Neural progenitor cell (in vitro differentiated cells): ENCODE results near the gene C2orf68. TPM values are rescaled to one million over a fixed set of nuclear protein-coding genes. Genes with fewer than 3 reads are reported as not detected.

ENCODE experiments used
- DNase-seq: peaks from one replicate; pipeline ENCODE4 v3.0.0-alpha.2; 2016; ENCODE audit warnings: low spot score
- H2AFZ ChIP-seq: fragments of 200-600 bp; sonication (generic); replicated peaks from 2 replicates; pipeline ENCODE4 v1.6.1; 2016; ENCODE audit warnings: antibody characterized with exemption
- H3F3A ChIP-seq: fragments of 200-600 bp; sonication (generic); 2 replicates; pipeline ENCODE4 v1.6.1; 2016; ENCODE audit warnings: antibody characterized with exemption, low read depth
- H3K27ac ChIP-seq: fragments of 200-600 bp; sonication (generic); 2 replicates; pipeline ENCODE4 v1.5.1; 2016; ENCODE audit warnings: mild to moderate bottlenecking
- H3K27me3 ChIP-seq: fragments of 200-600 bp; sonication (generic); 2 replicates; pipeline ENCODE4 v1.6.1; 2016; ENCODE audit warnings: mild to moderate bottlenecking, moderate library complexity
- H3K36me3 ChIP-seq: fragments of 200-600 bp; sonication (generic); 2 replicates; pipeline ENCODE4 v1.5.1; 2016
- H3K4me1 ChIP-seq: fragments of 200-600 bp; sonication (generic); 2 replicates; pipeline ENCODE4 v1.6.1; 2016; ENCODE audit warnings: mixed run types
- H3K4me2 ChIP-seq: fragments of 200-600 bp; sonication (generic); 2 replicates; pipeline ENCODE4 v1.6.1; 2016
- H3K4me3 ChIP-seq: fragments of 200-600 bp; sonication (generic); 2 replicates; pipeline ENCODE4 v1.5.1; 2016
- H3K79me2 ChIP-seq: fragments of 200-600 bp; sonication (generic); 2 replicates; pipeline ENCODE4 v1.6.1; 2016; ENCODE audit warnings: low read depth
- H3K9ac ChIP-seq: fragments of 200-600 bp; sonication (generic); 2 replicates; pipeline ENCODE4 v1.6.1; 2016
- H3K9me3 ChIP-seq: fragments of 200-600 bp; sonication (generic); 2 replicates; pipeline ENCODE4 v1.5.1; 2016; ENCODE audit warnings: low read depth
- H4K20me1 ChIP-seq: fragments of 200-600 bp; sonication (generic); 2 replicates; pipeline ENCODE4 v1.6.1; 2016; ENCODE audit warnings: low read depth
- H3K27ac Mint-ChIP-seq: 3 replicates; pipeline ENCODE4 v1.8.0; 2021; ENCODE audit warnings: mixed read lengths
- H3K27me3 Mint-ChIP-seq: 2 replicates; pipeline ENCODE4 v1.8.0; 2022; ENCODE audit warnings: low read depth, mild to moderate bottlenecking, inconsistent platforms, moderate library complexity, mixed read lengths; ENCODE audit not compliant: insufficient read depth
- H3K36me3 Mint-ChIP-seq: 3 replicates; pipeline ENCODE4 v1.8.0; 2021; ENCODE audit warnings: mixed read lengths
- H3K4me1 Mint-ChIP-seq: 3 replicates; pipeline ENCODE4 v1.8.0; 2021; ENCODE audit warnings: mixed read lengths
- H3K4me3 Mint-ChIP-seq: 3 replicates; pipeline ENCODE4 v1.8.0; 2021; ENCODE audit warnings: mild to moderate bottlenecking, moderate library complexity, mixed read lengths
- H3K9me3 Mint-ChIP-seq: 3 replicates; pipeline ENCODE4 v1.8.0; 2020; ENCODE audit warnings: mixed read lengths
- CTCF ChIP-seq: fragments of 200-600 bp; sonication (generic); IDR thresholded peaks from 2 replicates; pipeline ENCODE4 v1.5.1; 2017; ENCODE audit warnings: antibody characterized with exemption, mild to moderate bottlenecking
- EZH2 ChIP-seq: fragments of 200-600 bp; sonication (generic); IDR thresholded peaks from 2 replicates; pipeline ENCODE4 v1.6.1; 2017; ENCODE audit warnings: antibody characterized with exemption, mild to moderate bottlenecking, moderate library complexity
- EZH2phosphoT487 ChIP-seq: fragments of 200-600 bp; sonication (generic); IDR thresholded peaks from 2 replicates; pipeline ENCODE4 v1.6.1; 2017; ENCODE audit warnings: antibody characterized with exemption
- total RNA-seq: library from RNA; depleted of rRNA; stranded (reverse); fragments of >200 nt; gene quantifications from 2 replicates; pipeline ENCODE4 v1.2.3, GENCODE V29; 2015; ENCODE audit warnings: low replicate concordance

C2orf68 gene
- total RNA-seq, 1 donor from 2014 or later: 31.1 TPM

- H3K4me2 ChIP-seq: peak overlapping the region; percentile 99
- Mint-ChIP-seq H3K27me3 (peaks cover 9% of the 10 kb centered on the region), H3K9me3 (no peaks in the 10 kb centered on the region), H3K4me3 (peak overlapping the region; percentile 89), H3K4me1 (peaks cover 28% of the 10 kb centered on the region), H3K27ac (no peak overlapping the region), H3K36me3 (peaks cover 7% of the 10 kb centered on the region)
- TF ChIP-seq CTCF: no peak
- TF ChIP-seq EZH2: no peak
- TF ChIP-seq EZH2phosphoT487: no peak
- peaks cover 4% of the 10 kb centered on the region for H3K4me1 ChIP-seq
- no peaks in the 10 kb centered on the region for H3K36me3 ChIP-seq
- H2AFZ ChIP-seq: peak overlapping the region; percentile 83
- DNase-seq: peak; percentile 71
- no peaks in the 10 kb centered on the region for H3K9me3 ChIP-seq
- H3K9ac ChIP-seq: peak overlapping the region; percentile 50
- no peak overlapping the region for H3K27ac ChIP-seq
- H3F3A ChIP-seq: peaks cover 21% of the 10 kb centered on the region
- H3K79me2 ChIP-seq: peaks cover 23% of the 10 kb centered on the region
- peak overlapping the region; percentile 89 for H3K4me3 ChIP-seq
- H3K27me3 ChIP-seq: no peaks in the 10 kb centered on the region
- peaks cover 15% of the 10 kb centered on the region for H4K20me1 ChIP-seq
These were observed 9.9 kb downstream of the C2orf68 start for GRCh38 chr2:85601771-85602475.

- Histone ChIP-seq H3K27ac (no peak overlapping the region), H3K9ac (no peak overlapping the region), H3K4me2 (peak overlapping the region; percentile 99), H3K4me3 (peak overlapping the region; percentile 89), H3K4me1 (peaks cover 9% of the 10 kb centered on the region), H3F3A (peaks cover 21% of the 10 kb centered on the region), H3K36me3 (no peaks in the 10 kb centered on the region), H3K9me3 (no peaks in the 10 kb centered on the region), H2AFZ (no peak overlapping the region), H3K27me3 (no peaks in the 10 kb centered on the region), H3K79me2 (peaks cover 31% of the 10 kb centered on the region), H4K20me1 (peaks cover 22% of the 10 kb centered on the region)
- H3K27ac Mint-ChIP-seq: no peak overlapping the region
- no peak for TF ChIP-seq EZH2
- TF ChIP-seq CTCF: no peak
- no peak for TF ChIP-seq EZH2phosphoT487
- H3K36me3 Mint-ChIP-seq: peaks cover 7% of the 10 kb centered on the region
- peaks cover 34% of the 10 kb centered on the region for H3K4me1 Mint-ChIP-seq
- H3K27me3 Mint-ChIP-seq: peaks cover 9% of the 10 kb centered on the region
- H3K4me3 Mint-ChIP-seq: peak overlapping the region; percentile 89
- no peak for DNase-seq
- no peaks in the 10 kb centered on the region for H3K9me3 Mint-ChIP-seq
These were observed 10.7 kb downstream of the C2orf68 start for GRCh38 chr2:85600951-85601770.

GRCh38 chr2:85600235-85600575 lies 11.7 kb downstream of the C2orf68 start:
- no peak for TF ChIP-seq EZH2
- no peak for TF ChIP-seq EZH2phosphoT487
- no peak for TF ChIP-seq CTCF
- Histone ChIP-seq H3K4me2 (no peak overlapping the region), H3K79me2 (peaks cover 36% of the 10 kb centered on the region), H2AFZ (no peak overlapping the region), H3K36me3 (no peaks in the 10 kb centered on the region), H4K20me1 (peaks cover 21% of the 10 kb centered on the region), H3K4me1 (peaks cover 9% of the 10 kb centered on the region), H3K27me3 (no peaks in the 10 kb centered on the region), H3K9me3 (no peaks in the 10 kb centered on the region), H3K9ac (no peak overlapping the region), H3K4me3 (no peak overlapping the region), H3F3A (peaks cover 19% of the 10 kb centered on the region), H3K27ac (no peak overlapping the region)
- no peak overlapping the region for H3K4me3 Mint-ChIP-seq
- H3K36me3 Mint-ChIP-seq: peaks cover 2% of the 10 kb centered on the region
- H3K27ac Mint-ChIP-seq: no peak overlapping the region
- no peaks in the 10 kb centered on the region for H3K9me3 Mint-ChIP-seq
- H3K4me1 Mint-ChIP-seq: peaks cover 34% of the 10 kb centered on the region
- no peak for DNase-seq
- H3K27me3 Mint-ChIP-seq: peaks cover 9% of the 10 kb centered on the region
